Epithelial cell of proximal tubule (primary cell): ENCODE results near the gene POLR3A. TPM values are rescaled to one million over a fixed set of nuclear protein-coding genes. Genes with fewer than 3 reads are reported as not detected.
A peak's percentile ranks its signal among the peaks of the same experiment; 100 is the strongest.

Experiments used
- DNase-seq: peaks from one replicate; pipeline ENCODE4 v3.0.0-alpha.2; 2011; ENCODE audit warnings: low read depth
- H3K4me3 ChIP-seq: 2 replicates; pipeline ENCODE4 v1.5.1; 2011; ENCODE audit warnings: low read depth, mild to moderate bottlenecking, low read length
- CTCF ChIP-seq: conservative IDR thresholded peaks from 2 replicates; pipeline ENCODE4 v1.5.1; 2012; ENCODE audit warnings: low read depth, mild to moderate bottlenecking, low read length
- total RNA-seq: library from RNA; depleted of rRNA; stranded (reverse); fragments of >200 nt; gene quantifications from 2 replicates; pipeline ENCODE4 v1.2.3, GENCODE V29; 2015

POLR3A gene
- total RNA-seq, 1 donor from 2014 or later: 14.0 TPM

- no peak for DNase-seq
- no peak overlapping the region for H3K4me3 ChIP-seq
- no peak for TF ChIP-seq CTCF
These were observed 83.2 kb downstream of the POLR3A start for GRCh38 chr10:77946084-77946483.

DNA sequence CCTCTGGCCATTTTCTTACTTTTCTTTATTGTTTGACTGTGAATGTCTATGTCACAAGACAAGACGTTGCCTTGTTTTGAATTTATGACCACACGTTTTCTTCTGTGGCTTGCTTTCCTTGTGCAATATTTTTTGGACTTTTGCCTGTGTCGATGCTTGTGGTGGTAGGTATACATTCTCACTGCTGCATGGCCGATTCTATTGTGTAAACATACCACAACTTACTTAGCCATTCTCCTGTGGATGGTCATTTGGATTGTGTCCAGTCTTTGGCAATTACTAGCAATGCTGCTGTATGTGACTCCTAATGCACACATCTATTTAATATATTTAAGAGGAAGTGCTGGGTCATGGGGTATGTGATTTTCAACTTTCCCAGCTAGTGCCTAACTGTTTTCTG, 84.8 kb downstream of the POLR3A start:
- no peak for DNase-seq
- H3K4me3 ChIP-seq: no peak overlapping the region
- TF ChIP-seq CTCF: no peak

- DNase-seq: peak; percentile 81
- peak overlapping the region; percentile 3 for H3K4me3 ChIP-seq
- TF ChIP-seq CTCF: no peak
These were observed 86.0 kb downstream of the POLR3A start for GRCh38 chr10:77943121-77943901.

GRCh38 chr10:77941790-77942189, 87.5 kb downstream of the POLR3A start:
- H3K4me3 ChIP-seq: no peak overlapping the region
- DNase-seq: no peak
- TF ChIP-seq CTCF: no peak

DNA sequence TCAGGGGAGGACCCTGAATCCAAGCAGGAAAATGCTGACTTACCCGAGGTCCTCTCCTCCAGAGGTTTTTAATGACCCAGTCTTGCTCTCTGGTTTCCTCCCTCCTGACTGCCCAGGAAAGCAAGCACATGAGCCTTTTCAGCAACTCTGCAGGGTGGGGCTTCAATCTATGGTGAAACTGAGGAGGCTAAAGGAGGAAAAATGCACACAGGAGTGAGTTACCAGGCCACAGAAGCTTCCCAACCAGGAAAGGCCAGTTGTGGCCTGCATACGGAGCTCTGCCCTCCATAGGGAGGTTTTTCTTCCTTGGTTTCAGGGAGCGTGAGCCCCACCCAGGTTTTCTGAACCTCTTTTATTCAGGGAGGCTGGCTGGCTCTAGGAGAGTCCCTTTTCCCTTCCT, 88.7 kb downstream of the POLR3A start:
- H3K4me3 ChIP-seq: no peak overlapping the region
- DNase-seq: no peak
- TF ChIP-seq CTCF: no peak

- no peak for TF ChIP-seq CTCF
- H3K4me3 ChIP-seq: no peak overlapping the region
- DNase-seq: no peak
These were observed 89.1 kb downstream of the POLR3A start for GRCh38 chr10:77940225-77940624.

- no peak for DNase-seq
- no peak overlapping the region for H3K4me3 ChIP-seq
- no peak for TF ChIP-seq CTCF
These were observed 89.7 kb downstream of the POLR3A start for GRCh38 chr10:77939561-77940001.
